ENCODE measurements around the gene CBARP.

GRCh38 chr19:1189419-1189818 is 48.4 kb downstream of the CBARP start:
- TF ChIP-seq CTCF (IDR thresholded peaks at IDR 0.05) (no peak), POLR2A (IDR thresholded peaks at IDR 0.05) (no peak)
